GM12873 (cell line): ENCODE data around the gene TTF2.

Experiments used
- CTCF ChIP-seq: IDR thresholded peaks from 2 replicates; pipeline ENCODE4 v1.5.1; 2012; ENCODE audit warnings: low read depth, mild to moderate bottlenecking, moderate library complexity, low read length, control low read depth; ENCODE audit not compliant: insufficient read depth; ENCODE audit errors: missing control alignments

The TTF2 gene

DNA sequence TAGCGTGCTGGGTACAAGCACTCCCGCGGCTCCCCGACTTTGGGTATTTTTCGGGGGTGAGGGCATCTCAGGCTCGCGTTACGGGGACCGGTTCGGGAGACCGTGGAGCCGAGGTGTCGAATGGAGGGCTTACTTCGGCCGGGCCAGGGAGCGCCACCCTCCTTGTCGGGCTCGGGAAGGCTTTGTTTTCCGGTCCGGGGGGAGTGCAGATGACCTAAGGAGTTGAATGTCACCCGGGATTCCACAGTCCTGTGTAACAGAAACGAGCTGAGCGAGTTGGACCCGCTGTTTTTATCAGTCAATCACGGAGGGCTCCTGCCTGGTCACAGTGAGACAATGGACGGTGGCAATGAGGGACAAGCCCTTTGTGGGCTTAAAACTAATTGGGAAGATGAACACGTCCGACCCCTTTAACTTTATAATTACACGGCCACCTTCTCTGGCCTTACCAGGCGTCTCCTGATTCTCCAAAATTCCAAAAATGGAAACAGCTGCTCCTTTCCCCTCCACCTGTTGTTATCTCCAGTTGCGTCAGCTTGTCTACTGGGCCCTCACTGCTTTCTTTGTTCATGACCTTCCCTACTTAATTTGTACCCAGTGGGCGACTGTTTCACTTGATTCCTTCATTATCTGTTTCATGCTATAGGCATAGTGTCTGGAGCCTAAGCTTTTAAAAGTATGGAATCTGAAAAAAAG lies 62.4 kb downstream of the TTF2 start:
- TF ChIP-seq CTCF: no peak

- no peak for TF ChIP-seq CTCF
These were observed 63.1 kb downstream of the TTF2 start for GRCh38 chr1:117123274-117123673.

DNA sequence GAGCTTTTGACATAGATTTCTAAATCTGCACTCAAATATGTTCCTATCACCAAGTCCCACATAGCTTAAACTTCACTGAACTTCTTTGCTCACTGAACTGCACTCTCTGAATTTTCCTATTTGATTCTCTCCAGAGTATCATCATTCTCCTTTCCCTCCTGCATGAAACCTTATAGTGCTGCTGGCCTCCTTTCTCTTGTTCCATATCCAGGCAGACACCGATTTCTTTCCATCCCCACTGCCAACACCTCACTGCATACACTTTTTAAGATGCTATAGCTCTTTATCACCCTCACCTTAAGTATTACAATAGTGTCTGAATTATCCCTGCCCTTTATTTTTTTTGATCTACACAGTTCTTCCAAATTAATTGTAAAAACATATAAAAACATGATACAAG lies 64.5 kb downstream of the TTF2 start:
- TF ChIP-seq CTCF: no peak

DNA sequence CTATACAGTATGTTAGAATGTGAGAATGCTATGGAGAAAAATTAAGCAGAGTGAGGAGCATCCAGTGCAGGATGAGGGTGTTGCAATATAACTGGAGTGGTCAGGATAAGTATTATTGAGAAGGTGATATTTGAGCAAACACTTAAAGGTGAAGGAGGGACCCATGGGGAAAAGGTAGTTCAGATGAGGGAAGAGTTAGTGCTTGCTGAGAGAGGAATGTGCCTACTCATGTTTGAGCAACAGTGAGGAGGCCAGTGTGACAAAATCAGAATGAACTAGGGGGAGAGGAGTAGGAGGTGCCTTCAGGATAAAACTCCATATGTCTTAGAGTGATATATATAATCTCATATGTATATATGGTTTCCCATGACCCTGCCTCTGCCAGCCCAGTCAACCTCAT lies 67.7 kb downstream of the TTF2 start:
- no peak for TF ChIP-seq CTCF

DNA sequence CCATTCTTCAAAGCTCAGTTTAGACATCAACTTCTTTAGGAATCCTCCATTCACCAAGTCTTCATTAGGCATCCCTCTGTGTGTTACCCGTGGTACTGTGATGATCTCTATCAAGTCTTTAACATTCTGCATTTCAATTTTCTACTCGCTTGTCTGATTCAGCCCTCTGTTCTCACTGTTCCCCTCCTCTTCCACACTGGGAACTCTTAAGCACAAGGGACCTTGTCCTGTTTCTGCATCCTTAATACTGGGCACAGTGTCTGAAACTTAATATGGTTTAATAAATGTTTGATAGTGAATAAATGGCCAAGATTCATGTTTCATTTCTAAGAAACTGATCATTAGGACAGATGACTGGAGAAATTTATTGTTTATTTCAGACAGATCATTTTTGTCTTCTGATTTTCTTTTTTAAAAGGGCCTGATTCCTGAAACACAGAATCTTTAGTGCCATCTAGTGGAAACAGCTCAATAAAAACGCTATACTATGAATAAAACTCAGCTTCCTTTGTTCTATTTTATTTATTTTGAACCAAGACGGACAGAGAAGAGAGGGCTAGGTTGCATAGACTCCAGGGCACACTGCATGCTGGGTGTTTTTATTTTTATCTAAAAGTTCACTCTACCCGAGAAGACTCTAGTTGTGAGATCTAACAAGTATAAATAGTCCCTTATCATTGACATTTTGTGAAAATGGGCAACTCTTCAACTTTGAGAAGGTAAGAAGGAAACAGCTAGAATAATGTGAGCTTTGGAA lies 68.4 kb downstream of the TTF2 start:
- peak; percentile 39 for TF ChIP-seq CTCF

- TF ChIP-seq CTCF: no peak
These were observed 70.4 kb downstream of the TTF2 start for GRCh38 chr1:117130526-117130925.

DNA sequence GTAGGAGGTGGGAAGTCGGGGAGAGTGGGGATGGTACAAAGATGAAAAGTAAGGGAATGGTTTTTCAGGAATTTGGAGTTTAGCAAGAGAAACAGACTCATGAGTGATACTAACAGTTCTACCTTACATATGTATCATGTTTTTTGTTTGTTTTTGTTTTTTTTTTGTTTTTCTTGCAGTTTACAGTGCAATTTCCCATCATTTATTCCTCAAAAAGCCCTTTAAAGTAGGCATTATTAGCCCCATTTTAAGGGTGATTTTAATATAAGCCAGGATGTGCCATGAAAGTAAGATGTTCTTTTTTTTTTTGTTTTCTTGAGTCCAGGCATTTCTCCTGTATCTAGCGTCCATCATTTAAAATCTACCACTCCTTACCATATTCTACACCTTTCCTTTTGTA lies 75.2 kb downstream of the TTF2 start:
- no peak for TF ChIP-seq CTCF
